Amygdala (tissue), 56 donors: ENCODE results near the gene DOHH.
"Not testable (repeated sequence)": the region's sequence is repeated elsewhere in the genome, so short reads cannot be mapped to it uniquely, and the experiment has no call there.

ENCODE experiments used
- DNase-seq, 56 donors: peaks; one replicate each; lab custom pipeline; 2025; lab: John Stamatoyannopoulos, UW

The DOHH gene

DNA sequence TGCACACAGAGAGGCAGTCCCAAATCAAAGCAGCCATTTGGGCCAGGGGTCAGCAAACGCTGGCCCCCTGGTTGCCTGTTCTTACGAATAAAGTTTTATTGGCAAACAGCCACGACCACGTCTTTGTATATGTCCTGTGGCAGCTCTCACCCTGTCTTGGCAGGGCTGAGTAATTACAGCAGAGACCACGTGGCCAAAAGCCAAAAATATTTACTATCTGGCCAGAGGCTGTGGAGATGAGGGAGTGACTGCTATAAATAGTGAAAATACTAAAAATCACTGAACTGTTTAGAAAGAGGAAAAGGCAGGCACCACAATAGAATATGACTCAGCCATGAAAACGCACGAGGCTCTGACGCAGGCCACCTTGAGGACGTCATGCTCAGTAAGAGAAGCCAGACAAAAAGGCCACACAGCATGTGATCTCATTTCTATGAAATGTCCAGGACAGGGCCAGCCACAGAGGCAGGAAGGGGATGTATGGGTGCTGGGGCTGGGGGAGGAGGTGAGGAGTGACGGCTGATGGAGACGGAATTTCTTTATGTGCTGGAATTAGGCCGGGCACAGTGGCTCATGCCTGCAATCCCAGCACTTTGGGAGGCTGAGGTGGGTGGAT is 49.6 kb downstream of the DOHH start:
- DNase-seq, result peak in 10 of 56 donors; percentile 15 to 58 (median 30)

DNA sequence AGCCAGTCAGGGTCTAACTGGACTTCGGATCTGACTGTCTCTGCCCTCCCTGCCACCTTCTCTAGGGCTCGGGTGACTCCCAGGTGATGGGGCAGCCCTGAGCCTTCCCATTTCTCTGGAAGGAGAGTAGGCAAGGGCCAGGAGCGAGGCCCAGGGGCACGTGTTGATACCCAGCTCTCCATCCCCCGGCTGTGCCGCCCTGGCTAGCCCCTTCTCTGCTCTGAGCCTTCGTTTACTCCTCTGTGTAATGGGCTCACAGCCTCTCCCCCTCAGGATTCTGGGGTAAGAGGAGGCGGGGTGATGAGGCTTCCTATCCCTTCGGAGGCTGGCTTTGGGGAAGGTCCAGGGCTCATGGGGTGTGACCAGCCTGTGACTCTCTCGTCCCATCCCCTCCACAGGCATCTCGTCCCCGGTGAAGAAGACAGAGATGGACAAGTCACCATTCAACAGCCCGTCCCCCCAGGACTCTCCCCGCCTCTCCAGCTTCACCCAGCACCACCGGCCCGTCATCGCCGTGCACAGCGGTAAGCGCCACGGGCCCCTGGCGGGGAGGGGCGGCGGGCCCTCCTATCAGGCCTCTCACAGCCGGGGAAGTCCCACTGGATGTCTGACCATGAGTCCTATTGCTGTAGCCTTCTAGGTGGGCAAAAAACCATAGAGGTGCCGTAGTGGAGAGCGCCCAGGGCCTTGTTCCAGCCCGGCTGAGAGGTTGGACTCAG is 51.7 kb downstream of the DOHH start:
- no peak for DNase-seq

DNA sequence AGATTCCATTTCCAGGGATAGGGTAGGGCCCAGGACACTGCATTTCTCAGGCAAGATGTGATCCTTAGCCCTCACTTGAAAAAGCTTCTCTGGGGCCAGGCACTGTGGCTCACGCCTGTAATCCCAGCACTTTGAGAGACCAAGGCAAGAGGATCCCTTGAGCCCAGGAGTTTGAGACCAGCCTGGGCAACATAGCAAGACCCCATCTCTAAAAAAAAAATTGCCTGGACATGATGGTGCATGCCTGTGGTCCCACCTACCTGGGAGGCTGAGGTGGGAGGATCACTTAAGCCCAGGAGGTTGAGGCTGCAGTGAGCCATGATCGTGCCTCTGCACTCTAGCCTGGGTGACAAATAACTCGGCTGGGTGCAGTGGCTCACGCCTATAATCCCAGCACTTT is 53.8 kb downstream of the DOHH start:
- DNase-seq, result not testable (repeated sequence)

DNA sequence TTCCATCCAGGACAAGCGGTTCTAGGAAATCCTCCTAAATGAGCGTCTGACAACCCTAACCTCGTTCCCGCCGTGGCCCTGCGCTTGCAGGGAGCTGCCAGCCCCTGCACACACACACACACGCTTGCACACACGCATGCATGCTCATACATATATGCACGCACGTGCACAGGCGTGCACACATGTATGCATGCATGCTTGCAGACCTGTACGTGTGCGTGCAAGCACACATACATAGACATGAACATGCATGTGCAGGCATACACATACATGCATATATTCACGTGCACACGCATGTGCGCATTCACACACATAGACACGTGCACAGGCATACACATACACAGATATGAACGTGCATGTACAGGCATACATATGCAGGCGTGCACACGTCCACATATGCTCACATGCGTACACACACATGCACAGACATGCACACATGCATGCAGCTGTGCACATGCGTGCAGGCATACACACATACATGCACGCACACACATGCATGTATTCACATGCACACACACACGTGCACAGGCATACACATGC is 55.7 kb downstream of the DOHH start:
- no peak for DNase-seq

DNA sequence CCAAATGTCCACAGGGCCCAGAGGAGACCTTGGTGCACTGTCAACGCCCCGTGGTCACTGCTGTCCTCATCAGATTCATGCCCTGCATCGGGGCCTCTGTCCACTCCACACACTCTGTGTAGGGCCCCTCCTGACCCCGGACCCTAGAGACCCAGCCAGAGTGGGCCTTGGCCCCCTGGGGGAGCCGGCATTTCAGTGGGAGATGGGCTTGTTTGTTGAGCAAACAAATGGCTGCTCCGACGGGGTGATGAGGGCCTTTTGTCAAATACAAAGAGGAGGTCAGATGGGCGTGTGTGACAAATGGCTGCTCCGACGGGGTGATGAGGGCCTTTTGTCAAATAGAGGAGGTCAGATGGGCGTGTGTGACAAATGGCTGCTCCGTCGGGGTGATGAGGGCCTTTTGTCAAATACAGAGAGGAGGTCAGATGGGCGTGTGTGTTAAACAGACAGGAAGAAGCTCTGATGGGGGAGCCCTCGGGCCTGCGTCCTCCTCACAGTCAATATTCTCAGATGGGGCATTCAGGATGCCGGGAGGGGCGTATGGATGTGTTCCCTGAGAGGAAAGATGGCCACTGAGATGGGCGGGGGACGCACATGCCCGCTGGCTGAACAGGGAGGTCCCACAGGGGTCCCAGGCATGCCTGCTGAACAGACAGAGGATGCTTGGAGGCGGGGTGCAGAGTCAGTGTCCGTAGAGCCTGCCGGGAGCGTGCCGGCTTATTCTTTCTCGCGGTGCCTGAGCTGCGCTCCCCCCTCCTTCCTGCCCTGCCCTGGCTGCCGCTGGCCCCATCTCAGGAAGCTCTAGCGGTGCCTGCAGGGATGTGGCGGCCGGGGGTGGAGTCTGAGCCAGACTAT is 56.4 kb downstream of the DOHH start:
- DNase-seq, result peak in 8 of 56 donors; percentile 4 to 52 (median 22)

DNA sequence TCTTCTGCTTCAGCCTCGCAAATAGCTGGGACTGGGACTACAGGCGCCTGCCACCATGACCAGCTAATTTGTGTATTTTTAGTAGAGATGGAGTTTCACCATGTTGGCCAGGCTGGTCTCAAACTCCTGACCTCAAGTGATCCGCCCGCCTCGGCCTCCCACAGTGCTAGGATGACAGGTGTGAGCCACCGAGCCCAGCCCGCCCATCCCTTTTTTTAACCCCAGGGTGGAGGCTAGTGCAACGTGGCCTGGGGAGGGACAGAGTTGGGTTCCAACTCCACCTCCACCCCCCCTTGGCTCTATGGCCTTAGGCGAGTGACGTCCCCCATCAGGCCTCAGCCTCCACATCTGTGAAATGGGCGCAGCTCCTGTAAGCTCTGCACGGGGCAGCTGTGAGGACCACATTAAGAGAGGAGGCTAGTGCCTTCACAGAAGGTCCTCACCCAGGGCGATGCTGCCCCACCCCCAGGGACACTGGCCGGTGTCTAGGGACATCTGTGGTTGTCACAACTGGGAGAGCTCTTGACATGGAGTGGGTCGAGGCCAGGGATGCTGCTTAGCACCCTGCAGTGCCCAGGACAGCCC is 57.9 kb downstream of the DOHH start:
- no peak for DNase-seq

DNA sequence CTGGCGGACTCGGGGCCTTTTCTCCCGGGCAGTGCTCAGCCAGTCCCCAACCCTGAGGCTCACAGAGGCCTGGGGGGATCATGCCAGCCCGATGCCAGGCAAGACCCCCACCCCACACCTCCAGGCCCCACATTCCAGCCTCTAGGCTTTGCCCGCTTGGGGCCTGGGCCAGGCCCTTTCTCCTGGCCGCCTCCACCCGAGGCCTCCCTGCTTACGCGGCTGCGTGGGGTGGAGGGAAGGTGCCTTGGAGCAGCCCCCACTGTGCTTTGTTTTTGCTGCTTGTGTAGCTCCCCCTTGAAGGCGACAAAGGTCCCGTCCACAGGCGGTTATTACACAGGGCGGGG is 58.5 kb downstream of the DOHH start:
- DNase-seq, result no peak

DNA sequence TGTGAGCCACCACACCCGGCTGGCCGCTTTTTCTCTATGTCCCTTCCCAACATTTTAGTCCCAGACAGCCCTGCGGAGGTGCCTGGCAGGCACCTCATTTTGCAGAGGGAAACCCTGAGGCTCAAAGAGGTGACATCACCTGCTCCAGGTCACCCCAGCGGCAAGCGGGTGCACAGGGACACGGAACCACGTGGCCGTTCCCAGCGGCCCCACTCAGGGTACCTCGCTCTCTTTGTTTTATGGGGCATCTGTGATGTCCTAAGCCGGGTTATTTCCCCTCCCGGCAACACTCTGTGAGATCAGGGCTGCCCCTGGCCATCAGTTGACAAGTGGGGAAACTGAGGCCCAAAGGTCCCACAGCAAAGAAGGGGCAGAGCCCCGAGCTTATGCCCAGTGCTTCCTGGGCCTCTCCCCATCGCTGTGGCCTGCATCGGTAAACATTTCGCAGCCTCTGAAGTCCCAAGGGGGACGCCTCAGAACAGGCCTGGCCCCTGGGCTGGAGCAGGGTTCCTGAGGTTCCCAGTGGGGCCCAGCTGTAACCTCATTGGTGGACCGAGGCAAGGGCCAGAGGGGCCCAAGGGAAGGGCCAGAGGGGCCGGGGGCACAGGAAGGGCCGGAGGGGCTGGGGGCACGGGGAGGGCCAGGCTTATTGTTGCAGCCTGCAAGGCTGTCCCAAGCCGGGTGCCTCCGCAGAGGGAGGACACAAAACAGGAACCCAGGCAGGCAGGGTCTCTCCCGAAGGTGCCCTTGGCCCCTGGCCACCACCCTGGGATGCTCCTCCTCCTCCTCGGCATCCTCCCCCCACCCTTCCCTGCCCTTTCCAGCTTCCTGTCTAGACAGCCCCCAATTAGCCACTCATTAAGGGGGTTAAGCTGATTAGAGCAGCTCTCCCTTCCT is 59.1 kb downstream of the DOHH start:
- no peak for DNase-seq
